ENCODE measurements around the gene SBNO1.
"Not testable (repeated sequence)": the region's sequence is repeated elsewhere in the genome, so short reads cannot be mapped to it uniquely, and the experiment has no call there.

SBNO1 gene

DNA sequence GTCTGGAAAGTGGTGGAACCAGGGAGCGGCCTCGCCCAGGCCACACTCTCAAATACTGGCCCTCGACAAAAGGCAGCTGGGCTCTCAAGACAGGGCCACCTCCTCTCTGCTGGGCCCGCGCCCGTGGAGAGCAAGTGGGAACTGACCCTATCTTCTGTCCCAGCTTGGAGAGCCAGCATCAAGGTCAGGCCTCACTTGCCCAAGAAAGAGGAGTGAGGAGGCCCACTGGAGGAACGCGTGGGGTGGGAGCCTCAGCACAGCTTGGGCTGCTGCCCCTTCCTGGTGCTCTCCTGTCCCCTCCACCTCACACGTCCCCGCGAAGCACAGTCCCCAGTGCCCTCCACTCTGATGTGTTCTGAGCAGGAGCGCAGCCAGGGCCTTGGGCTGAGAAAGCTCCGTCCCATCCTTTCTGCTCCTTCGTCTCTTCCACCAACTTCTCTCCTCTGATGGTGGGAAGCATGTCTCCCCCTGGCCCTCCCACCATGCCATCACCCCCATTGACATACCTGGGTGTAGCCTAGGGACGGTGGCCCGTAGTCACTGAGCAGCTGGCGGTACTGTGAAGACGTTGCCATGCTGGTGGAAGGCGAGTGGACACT lies 97.9 kb downstream of the SBNO1 start:
- Mint-ChIP-seq H3K36me3 (peaks cover 3% of the 10 kb centered on the region), H3K9me3 (no peaks in the 10 kb centered on the region), H3K27ac (no peak overlapping the region), H3K27me3 (peaks cover 19% of the 10 kb centered on the region), H3K4me3 (no peak overlapping the region), H3K4me1 (peaks cover 27% of the 10 kb centered on the region)
- DNase-seq, result peak; percentile 21
- CTCF ChIA-PET, result interaction anchor here (0.6 to 1.6 kb wide), 5 partner anchors 11 to 316 kb away, joined by 3 to 7 read pairs (median 3); no protein-coding TSS in a partner anchor

DNA sequence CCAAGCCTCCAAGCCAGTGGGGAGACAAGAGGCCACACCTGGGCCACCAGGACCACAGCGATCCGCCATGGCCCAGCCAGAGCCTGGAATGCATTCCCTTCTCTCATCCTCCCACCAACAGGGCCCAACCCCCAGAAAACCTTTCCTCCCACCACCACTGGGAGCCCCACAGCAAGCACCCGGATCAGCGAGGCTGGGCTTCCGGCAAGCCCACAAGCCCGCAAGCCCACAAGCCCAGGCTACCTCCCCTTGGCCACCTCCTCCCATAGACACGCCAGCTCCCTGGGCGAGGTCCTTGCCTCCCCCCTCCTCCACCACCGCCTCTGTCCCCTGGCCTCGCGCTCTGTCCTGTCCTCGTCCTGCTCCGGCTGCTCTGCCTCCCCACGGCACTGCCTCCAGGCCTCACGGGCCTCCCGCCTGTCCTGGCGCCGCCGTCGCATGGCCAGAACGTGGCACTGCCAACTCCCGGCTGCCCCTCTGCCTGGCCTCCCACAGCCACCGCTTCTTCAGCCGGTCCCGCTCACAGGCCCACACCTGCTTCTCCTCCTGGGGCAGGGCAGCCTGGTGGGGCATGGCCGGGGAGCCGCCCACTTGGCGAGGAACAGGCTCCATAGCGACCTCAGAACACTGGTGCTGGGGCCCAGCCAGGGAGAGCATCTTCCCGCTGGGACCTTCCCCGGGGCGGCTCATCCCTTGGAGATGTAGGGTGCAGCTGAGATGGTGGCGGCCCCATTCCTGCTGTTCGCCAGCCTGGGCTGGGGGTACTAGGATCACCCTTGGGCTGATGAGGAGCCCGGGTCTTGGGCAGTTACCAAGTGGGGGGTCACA lies 98.6 kb downstream of the SBNO1 start:
- Mint-ChIP-seq H3K27ac (no peak overlapping the region), H3K4me3 (no peak overlapping the region), H3K36me3 (peaks cover 3% of the 10 kb centered on the region), H3K27me3 (peaks cover 19% of the 10 kb centered on the region), H3K9me3 (no peaks in the 10 kb centered on the region), H3K4me1 (peaks cover 27% of the 10 kb centered on the region)
- CTCF ChIA-PET, result interaction anchor here (1.3 to 1.6 kb wide), 2 partner anchors 11 to 316 kb away, joined by 3 to 7 read pairs; no protein-coding TSS in a partner anchor
- peak; percentile 19 for DNase-seq

DNA sequence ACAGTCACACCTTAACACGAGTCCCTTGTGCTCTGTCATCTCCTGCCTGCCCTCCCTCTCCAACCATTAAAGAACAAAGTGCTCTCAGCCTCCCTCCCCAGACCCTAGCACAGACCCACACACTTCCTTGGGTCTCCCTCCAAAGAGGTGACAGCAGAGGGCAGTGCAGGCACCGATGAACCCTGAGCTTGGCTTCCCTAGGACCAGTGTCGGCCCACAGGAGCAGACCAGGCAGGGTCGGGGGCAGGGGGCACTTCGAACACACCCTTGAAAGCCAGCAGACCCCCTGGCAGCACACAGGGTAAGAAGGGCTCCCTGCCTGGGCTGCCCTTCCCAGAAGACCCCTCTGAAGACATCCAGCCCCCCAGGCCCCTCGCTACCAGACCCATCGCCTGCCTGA lies 100.0 kb downstream of the SBNO1 start:
- CTCF ChIA-PET, result interaction anchor here (1.3 kb wide), 1 partner anchor 27 kb away, joined by 4 read pairs; no protein-coding TSS in a partner anchor
- peaks cover 6% of the 10 kb centered on the region for H3K36me3 Mint-ChIP-seq
- no peak overlapping the region for H3K4me3 Mint-ChIP-seq
- DNase-seq, result peak; percentile 44
- peaks cover 18% of the 10 kb centered on the region for H3K4me1 Mint-ChIP-seq
- no peak overlapping the region for H3K27ac Mint-ChIP-seq
- H3K9me3 Mint-ChIP-seq, result no peaks in the 10 kb centered on the region
- peaks cover 10% of the 10 kb centered on the region for H3K27me3 Mint-ChIP-seq

DNA sequence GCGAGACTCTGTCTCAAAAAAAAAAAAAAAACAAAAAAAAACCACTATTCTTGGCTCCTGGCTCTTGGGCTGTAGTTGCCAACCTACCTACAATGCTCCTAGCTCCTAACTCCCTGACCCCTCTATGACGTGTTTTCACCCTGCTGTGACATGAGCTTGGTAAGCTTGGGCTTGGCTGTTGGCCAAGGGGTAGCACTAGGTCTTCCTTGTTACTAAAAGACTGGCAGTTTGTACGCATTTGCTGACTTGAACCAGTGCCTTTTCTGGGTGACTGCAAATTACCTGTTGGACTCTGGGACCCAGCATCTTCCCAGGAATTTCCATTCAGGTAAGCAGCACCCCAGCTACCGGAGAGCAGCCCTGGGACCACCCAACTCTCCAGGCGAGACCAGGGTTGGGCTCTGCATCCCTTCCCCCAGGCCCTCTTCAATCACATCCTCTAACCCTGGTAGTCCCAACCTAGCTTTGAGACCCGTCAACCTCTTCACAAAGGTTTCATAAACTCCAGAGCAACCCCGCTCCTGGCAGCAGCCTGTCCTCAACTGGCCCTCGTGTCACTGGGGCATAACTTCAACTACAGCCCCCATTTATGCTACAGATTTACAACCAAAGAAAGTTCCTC lies 101.3 kb downstream of the SBNO1 start:
- Mint-ChIP-seq H3K27me3 (no peaks in the 10 kb centered on the region), H3K36me3 (peaks cover 10% of the 10 kb centered on the region), H3K27ac (no peak overlapping the region), H3K4me3 (no peak overlapping the region), H3K9me3 (no peaks in the 10 kb centered on the region), H3K4me1 (peaks cover 6% of the 10 kb centered on the region)
- CTCF ChIA-PET, result no interaction called here
- DNase-seq, result peak; percentile 12

DNA sequence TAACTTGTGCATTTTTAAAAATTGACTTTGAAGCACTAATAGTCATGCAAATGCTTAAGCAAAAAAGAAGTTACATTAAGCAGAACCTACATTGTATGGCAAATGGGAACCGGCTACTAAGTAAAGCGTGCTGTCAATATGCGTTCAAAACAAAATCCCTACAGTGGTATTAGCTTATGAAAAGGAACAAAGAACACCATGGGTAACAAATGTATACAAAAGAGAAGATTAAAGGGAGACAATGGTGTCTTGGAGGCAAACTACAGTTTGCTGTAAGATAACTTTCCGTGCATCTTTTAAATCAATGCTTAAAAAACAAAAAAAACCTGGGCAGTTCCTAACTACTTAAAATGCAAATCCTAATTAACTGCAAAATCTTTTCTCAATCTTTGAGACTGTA lies 103.5 kb downstream of the SBNO1 start:
- no peaks in the 10 kb centered on the region for H3K9me3 Mint-ChIP-seq
- CTCF ChIA-PET, result no interaction called here
- no peak overlapping the region for H3K4me3 Mint-ChIP-seq
- peaks cover 14% of the 10 kb centered on the region for H3K36me3 Mint-ChIP-seq
- DNase-seq, result no peak
- no peaks in the 10 kb centered on the region for H3K27me3 Mint-ChIP-seq
- H3K4me1 Mint-ChIP-seq, result no peaks in the 10 kb centered on the region
- no peak overlapping the region for H3K27ac Mint-ChIP-seq

DNA sequence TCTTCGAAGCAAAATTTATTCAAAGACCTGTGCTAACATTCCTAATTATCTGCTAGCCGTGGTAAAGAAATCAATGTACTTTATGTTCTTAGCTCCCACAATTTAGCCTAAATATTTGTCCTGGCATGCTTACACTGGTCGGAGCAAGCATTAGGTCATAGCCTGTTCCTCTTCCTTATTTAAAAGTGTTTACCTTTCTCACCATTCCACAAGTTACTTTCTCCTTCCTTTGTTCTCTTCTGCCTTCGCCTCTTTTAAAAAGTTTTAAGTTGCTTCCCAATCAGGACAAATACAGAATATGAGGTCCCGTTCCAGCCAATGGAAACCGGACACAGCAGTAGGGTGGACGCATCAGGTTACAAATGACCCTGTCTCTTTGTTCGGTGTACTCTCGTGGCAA lies 104.6 kb downstream of the SBNO1 start:
- CTCF ChIA-PET, result no interaction called here
- H3K9me3 Mint-ChIP-seq, result no peaks in the 10 kb centered on the region
- H3K4me1 Mint-ChIP-seq, result no peaks in the 10 kb centered on the region
- H3K36me3 Mint-ChIP-seq, result peaks cover 21% of the 10 kb centered on the region
- no peak overlapping the region for H3K27ac Mint-ChIP-seq
- no peaks in the 10 kb centered on the region for H3K27me3 Mint-ChIP-seq
- no peak overlapping the region for H3K4me3 Mint-ChIP-seq
- DNase-seq, result no peak

DNA sequence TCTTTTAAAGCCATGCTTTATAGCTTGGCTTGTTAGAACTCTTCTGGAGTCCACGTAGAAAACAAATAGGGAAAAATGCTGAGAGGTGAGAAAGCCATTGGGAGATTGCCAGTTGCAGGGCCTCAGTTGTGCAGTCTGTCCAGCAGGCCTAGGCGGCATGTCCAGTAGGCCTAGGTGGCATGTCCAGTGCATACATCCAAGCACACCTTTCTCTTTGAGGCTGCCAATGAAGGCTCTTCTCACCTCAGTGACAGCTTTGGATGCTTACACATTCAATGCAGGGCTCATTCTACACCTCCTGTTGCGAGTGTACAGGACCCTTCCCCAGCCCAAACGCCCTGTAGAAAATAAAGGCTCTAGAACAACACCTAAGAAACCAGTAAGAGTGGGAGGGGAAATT lies 106.1 kb downstream of the SBNO1 start:
- peaks cover 35% of the 10 kb centered on the region for H3K36me3 Mint-ChIP-seq
- no peaks in the 10 kb centered on the region for H3K27me3 Mint-ChIP-seq
- H3K27ac Mint-ChIP-seq, result no peak overlapping the region
- CTCF ChIA-PET, result no interaction called here
- no peaks in the 10 kb centered on the region for H3K9me3 Mint-ChIP-seq
- H3K4me3 Mint-ChIP-seq, result no peak overlapping the region
- no peaks in the 10 kb centered on the region for H3K4me1 Mint-ChIP-seq
- no peak for DNase-seq

DNA sequence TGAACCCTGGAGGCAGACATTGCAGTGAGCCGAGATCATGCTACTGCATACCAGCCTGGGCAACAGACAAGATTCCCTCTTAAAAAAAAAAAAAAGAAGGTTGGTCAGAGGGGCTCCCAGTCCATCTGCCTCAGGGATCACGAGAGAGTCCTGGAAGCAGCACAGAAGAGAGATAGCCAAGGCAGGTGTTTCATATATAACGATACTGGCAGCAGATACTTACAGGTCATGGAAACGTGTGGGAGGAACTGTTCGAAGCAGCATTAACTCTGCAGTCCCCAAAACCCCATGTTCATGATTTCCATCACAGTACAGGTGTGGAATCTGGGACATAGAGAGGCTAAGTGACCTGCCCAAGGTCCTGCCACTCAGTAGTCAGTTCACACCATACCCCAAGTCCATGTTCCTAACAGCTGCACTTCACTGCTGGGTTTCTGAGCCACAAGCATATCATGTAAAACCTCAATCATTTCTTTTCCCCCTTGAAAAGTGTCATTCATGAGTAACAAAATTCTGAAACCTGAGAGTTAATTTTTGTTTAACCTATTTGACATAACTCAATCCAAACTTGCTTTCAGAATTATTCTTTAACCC lies 109.7 kb downstream of the SBNO1 start:
- Mint-ChIP-seq H3K9me3 (no peaks in the 10 kb centered on the region), H3K27ac (no peak overlapping the region), H3K4me1 (peaks cover 9% of the 10 kb centered on the region), H3K36me3 (peaks cover 39% of the 10 kb centered on the region), H3K4me3 (no peak overlapping the region), H3K27me3 (no peaks in the 10 kb centered on the region)
- CTCF ChIA-PET, result interaction anchor here (0.5 to 1.2 kb wide), 3 partner anchors 14 to 1766 kb away, joined by 3 to 4 read pairs (median 4); no protein-coding TSS in a partner anchor
- no peak for DNase-seq

DNA sequence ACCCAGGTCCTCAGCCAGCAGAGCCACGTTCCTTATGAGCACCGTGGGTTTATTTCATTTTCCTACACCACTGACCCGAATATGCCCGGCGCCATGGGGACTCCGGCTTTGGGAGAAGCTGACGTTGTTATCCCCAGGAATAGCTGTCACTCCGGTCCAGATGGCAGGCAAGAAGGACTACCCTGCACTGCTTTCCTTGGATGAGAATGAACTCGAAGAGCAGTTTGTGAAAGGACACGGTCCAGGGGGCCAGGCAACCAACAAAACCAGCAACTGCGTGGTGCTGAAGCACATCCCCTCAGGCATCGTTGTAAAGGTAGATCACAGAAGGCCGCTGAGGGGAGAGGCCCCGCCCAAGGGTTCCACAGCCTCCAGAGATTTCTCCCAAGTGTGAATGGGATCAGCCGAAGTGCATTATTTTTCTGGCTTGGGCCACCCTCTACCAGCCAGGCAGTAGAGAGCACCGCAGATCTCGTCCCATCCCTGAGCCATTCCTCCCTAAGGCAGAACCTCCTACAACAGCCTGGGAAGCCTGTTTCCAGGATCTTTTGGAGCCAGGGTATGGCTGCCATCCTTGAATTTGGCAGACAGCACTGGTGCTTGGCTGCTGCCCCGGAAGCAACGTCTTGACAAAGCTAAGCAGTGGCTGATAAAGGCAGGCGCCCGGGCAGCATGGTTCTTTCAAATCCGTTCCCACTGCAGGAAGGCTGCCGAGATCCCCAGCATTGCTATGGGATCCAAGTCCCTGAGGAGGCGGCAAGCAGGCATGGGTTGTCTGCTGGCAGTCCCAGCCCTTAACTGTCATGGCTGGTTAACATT lies 110.8 kb downstream of the SBNO1 start:
- peak; percentile 13 for DNase-seq
- CTCF ChIA-PET, result interaction anchor here (1.1 to 1.2 kb wide), 3 partner anchors 14 to 211 kb away, joined by 3 read pairs; no protein-coding TSS in a partner anchor
- Mint-ChIP-seq H3K9me3 (no peaks in the 10 kb centered on the region), H3K27me3 (no peaks in the 10 kb centered on the region), H3K36me3 (peaks cover 41% of the 10 kb centered on the region), H3K27ac (no peak overlapping the region), H3K4me1 (peaks cover 12% of the 10 kb centered on the region), H3K4me3 (no peak overlapping the region)

DNA sequence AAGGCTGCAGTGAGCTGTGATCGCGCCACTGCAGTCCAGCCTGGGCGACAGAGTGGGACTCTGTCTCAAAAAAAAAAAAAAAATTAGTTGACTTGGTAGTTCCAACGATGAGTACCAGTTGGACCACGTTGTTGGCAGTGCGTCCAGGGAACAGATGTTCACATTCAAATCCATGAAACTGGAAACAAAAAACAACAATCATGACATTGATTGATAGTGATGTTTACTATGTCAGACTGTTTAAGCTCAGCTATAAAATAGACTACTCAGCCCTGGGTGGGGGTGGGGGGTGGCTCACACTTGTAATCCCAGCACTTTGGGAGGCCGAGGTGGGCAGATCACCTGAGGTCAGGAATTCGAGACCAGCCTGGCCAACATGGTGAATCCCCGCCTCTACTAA lies 112.3 kb downstream of the SBNO1 start:
- H3K4me1 Mint-ChIP-seq, result peaks cover 21% of the 10 kb centered on the region
- H3K4me3 Mint-ChIP-seq, H3K27ac Mint-ChIP-seq, H3K27me3 Mint-ChIP-seq, DNase-seq, H3K9me3 Mint-ChIP-seq: not testable (repeated sequence)
- CTCF ChIA-PET, result interaction anchor here (0.6 kb wide), 1 partner anchor 12 kb away, joined by 3 read pairs; no protein-coding TSS in a partner anchor
- peaks cover 55% of the 10 kb centered on the region for H3K36me3 Mint-ChIP-seq

DNA sequence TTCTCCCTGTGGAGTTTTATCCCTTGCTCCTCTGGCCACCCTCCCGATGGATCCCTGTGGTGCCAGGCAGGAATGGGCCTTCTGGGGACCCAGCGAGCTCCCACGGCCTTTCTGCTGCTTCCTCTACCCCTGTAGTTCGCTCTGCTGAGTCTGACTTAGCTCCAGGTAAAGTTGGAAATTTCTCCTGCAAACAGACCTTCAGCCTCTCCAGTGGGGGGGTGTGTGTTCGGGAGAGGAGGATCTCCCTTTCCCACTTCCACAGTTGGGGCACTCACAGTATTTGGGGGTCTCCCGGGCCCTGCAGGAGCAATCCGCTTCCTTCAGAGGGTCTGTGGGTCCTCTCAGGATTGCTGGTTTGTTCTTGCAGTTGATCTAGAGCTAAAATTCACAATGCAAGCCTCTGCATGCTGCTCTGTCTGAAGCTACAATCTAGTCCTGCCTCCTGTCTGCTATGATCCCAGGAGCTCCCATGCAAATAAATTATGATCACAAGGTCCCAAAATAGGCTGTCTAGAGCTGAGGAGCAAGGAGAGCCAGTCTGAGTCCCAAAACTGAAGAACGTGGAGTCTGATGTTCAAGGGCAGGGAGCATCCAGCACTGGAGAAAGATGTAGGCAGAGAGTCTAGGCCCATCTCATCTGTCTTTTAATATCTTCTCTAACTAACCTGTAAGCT lies 113.1 kb downstream of the SBNO1 start:
- no peaks in the 10 kb centered on the region for H3K27me3 Mint-ChIP-seq
- H3K4me1 Mint-ChIP-seq, result peaks cover 27% of the 10 kb centered on the region
- CTCF ChIA-PET, result interaction anchor here (0.7 to 0.9 kb wide), 2 partner anchors 9 to 14 kb away, joined by 3 read pairs; no protein-coding TSS in a partner anchor
- H3K4me3 Mint-ChIP-seq, result no peak overlapping the region
- H3K36me3 Mint-ChIP-seq, result peaks cover 59% of the 10 kb centered on the region
- H3K27ac Mint-ChIP-seq, result no peak overlapping the region
- DNase-seq, result no peak
- H3K9me3 Mint-ChIP-seq, result peaks cover 8% of the 10 kb centered on the region

DNA sequence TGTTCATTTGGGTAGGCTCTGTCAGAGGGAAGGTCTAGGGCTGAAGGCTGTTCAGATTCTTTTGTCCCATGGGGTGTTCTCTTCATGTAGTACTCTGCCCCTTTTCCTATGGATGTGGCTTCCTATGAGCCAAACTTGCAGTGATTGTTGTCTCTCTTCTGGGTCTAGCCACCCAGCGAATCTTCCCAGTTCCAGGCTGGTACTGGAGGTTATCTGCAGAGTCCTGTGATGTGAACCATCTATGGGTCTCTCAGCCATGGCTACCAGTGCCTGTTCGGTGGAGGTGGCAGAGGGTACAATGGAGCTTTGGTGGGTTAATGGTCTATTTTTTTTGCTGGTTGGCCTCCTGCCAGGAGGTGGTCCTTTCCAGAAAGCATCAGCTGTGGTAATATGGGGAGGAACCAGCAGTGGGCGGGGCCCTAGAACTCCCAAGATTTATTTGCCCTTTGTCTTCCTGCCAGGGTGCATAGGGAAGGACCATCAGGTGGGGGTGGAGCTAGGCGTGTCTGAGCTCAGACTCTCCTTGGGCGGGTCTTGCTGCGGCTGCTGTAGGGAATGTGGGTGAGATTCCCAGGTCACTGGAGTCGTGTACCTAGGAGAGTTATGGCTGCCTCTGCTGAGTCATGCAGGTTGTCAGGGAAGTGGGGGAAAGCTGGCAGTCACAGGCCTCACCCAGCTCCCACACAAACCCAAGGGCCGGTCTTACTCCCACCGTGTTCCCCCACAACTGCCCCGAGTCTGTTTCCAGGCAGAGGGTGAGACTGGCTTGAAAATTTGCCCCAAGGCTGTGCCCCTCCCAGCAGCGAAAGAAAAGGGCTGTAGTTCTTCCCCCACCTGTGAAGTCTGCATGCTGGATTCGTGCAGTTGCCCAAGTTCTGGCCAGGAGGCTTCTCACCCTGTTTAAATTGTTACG lies 113.9 kb downstream of the SBNO1 start:
- CTCF ChIA-PET, result interaction anchor here (0.9 kb wide), 1 partner anchor 9 kb away, joined by 3 read pairs; no protein-coding TSS in a partner anchor
- H3K4me1 Mint-ChIP-seq, result peaks cover 30% of the 10 kb centered on the region
- peaks cover 56% of the 10 kb centered on the region for H3K36me3 Mint-ChIP-seq

More for the DNA sequence above, 113.9 kb downstream of the SBNO1 start:
- H3K4me3 Mint-ChIP-seq, result no peak overlapping the region
- peak; percentile 5 for DNase-seq
- H3K27ac Mint-ChIP-seq, result peak overlapping the region; percentile 68
- H3K9me3 Mint-ChIP-seq, result peaks cover 8% of the 10 kb centered on the region
- no peaks in the 10 kb centered on the region for H3K27me3 Mint-ChIP-seq
